Ovary (tissue), 3 donors: ENCODE data around the gene PTPN3.

Source experiments
- EP300 ChIP-seq: sonication (generic); formaldehyde crosslinking; IDR thresholded peaks from one replicate; pipeline ENCODE4 v1.6.1; 2017; ENCODE audit warnings: antibody characterized with exemption
- POLR2A ChIP-seq: fragments of 450-650 bp; IDR thresholded peaks from one replicate; pipeline ENCODE4 v1.6.1; 2017; ENCODE audit warnings: antibody characterized with exemption, mild to moderate bottlenecking, moderate library complexity
- TF ChIP-seq, protein P1 (sequence below), 3 donors: fragments of 450-650 bp in 2 of 3; fragments of 200-600 bp in 1 of 3; IDR thresholded peaks; one replicate each; pipeline versions ENCODE4 v1.5.1 to v1.8.0; 2016 to 2022; ENCODE audit warnings: antibody characterized with exemption in 3 of 3, mild to moderate bottlenecking in 1 of 3
- donor health status: DM: no; HTN: no; CAD: no.

DNA sequence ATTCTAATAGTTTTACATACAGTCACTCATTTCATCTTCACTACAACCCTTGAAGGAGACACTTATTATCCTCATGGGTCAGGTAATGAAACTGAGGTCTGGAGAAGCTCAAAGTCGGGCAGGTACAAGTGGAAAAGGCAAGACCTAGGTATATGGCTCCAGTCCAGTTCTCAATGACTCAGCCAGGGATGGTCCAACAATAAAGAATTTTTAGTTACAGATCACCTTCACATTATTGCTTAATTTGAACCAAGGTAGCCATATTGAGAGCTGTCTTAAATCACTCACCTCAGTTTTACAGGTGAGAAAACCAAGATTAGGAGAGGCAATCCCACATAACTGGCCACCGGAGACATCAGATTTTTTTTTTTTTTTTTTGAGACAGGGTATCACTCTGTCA, 55.4 kb downstream of the PTPN3 start:
- TF ChIP-seq, protein P1, sequence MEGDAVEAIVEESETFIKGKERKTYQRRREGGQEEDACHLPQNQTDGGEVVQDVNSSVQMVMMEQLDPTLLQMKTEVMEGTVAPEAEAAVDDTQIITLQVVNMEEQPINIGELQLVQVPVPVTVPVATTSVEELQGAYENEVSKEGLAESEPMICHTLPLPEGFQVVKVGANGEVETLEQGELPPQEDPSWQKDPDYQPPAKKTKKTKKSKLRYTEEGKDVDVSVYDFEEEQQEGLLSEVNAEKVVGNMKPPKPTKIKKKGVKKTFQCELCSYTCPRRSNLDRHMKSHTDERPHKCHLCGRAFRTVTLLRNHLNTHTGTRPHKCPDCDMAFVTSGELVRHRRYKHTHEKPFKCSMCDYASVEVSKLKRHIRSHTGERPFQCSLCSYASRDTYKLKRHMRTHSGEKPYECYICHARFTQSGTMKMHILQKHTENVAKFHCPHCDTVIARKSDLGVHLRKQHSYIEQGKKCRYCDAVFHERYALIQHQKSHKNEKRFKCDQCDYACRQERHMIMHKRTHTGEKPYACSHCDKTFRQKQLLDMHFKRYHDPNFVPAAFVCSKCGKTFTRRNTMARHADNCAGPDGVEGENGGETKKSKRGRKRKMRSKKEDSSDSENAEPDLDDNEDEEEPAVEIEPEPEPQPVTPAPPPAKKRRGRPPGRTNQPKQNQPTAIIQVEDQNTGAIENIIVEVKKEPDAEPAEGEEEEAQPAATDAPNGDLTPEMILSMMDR (IDR thresholded peaks at IDR 0.05): no peak
- TF ChIP-seq POLR2A (no peak), EP300 (no peak)
